Hepatocyte (in vitro differentiated cells): Measurements from ENCODE around the gene CD27.
"Not testable (repeated sequence)": the region's sequence is repeated elsewhere in the genome, so short reads cannot be mapped to it uniquely, and the experiment has no call there.

Source experiments
- EZH2 ChIP-seq: fragments of 200-600 bp; sonication (generic); IDR thresholded peaks from 2 replicates; pipeline ENCODE4 v1.6.1; 2016; ENCODE audit warnings: antibody characterized with exemption, mild to moderate bottlenecking, borderline replicate concordance
- EZH2phosphoT487 ChIP-seq: fragments of 200-600 bp; sonication (generic); IDR thresholded peaks from one replicate; pipeline ENCODE4 v1.6.1; 2018; ENCODE audit warnings: antibody characterized with exemption, mild to moderate bottlenecking, low read depth, moderate library complexity; ENCODE audit not compliant: unreplicated experiment, severe bottlenecking
- TF ChIP-seq, protein P1 (sequence below): fragments of 200-600 bp; sonication (generic); IDR thresholded peaks from 2 replicates; pipeline ENCODE4 v1.5.1; 2016; ENCODE audit warnings: antibody characterized with exemption, mild to moderate bottlenecking; ENCODE audit not compliant: poor library complexity

DNA sequence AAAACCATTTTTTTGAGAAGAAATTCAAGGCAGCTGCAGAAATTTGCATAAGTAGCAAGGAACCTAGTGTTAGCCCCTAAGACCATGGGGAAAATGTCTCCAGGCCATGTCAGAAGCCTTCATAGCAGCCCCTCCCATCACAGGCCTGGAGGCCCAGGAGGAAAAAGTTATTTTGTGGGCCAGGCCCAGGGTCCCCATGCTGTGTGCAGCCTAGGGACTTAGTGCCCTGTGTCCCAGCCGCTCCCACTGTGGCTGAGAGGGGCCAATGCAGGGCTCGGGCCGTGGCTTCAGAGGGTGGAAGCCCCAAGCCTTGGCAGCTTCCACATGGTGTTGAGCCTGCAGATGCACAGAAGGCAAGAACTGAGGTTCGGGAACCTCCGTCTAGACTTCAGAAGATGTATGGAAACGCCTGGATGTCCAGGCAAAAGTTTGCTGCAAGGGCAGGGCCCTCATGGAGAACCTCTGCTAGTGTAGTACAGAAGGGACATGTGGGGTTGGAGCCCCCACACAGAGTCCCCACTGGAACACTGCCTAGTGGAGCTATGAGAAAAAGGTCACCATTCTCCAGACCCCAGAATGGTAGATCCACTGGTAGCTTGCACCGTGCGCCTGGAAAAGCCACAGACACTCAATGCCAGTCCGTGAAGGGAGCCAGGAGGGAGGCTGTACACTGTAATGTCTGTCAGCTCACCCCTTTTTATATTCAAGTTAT is 23.0 kb downstream of the CD27 start:
- TF ChIP-seq, protein P1, sequence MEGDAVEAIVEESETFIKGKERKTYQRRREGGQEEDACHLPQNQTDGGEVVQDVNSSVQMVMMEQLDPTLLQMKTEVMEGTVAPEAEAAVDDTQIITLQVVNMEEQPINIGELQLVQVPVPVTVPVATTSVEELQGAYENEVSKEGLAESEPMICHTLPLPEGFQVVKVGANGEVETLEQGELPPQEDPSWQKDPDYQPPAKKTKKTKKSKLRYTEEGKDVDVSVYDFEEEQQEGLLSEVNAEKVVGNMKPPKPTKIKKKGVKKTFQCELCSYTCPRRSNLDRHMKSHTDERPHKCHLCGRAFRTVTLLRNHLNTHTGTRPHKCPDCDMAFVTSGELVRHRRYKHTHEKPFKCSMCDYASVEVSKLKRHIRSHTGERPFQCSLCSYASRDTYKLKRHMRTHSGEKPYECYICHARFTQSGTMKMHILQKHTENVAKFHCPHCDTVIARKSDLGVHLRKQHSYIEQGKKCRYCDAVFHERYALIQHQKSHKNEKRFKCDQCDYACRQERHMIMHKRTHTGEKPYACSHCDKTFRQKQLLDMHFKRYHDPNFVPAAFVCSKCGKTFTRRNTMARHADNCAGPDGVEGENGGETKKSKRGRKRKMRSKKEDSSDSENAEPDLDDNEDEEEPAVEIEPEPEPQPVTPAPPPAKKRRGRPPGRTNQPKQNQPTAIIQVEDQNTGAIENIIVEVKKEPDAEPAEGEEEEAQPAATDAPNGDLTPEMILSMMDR, result not testable (repeated sequence)
- not testable (repeated sequence) for TF ChIP-seq EZH2phosphoT487, EZH2
